HS-27A (cell line): ENCODE data around the gene ZSWIM2.
"Not testable (repeated sequence)": the region's sequence is repeated elsewhere in the genome, so short reads cannot be mapped to it uniquely, and the experiment has no call there.

ENCODE experiments used
- DNase-seq: peaks from one replicate; pipeline ENCODE4 v3.0.0-alpha.2; 2012; ENCODE audit warnings: low read depth, missing footprints

Gene ZSWIM2

GRCh38 chr2:186841940-186842339, 7.0 kb downstream of the ZSWIM2 start:
- DNase-seq, result no peak

- no peak for DNase-seq
Observed at GRCh38 chr2:186835628-186836027, 13.3 kb downstream of the ZSWIM2 start.

- DNase-seq, result no peak
Observed at GRCh38 chr2:186827862-186828492, 21.0 kb downstream of the ZSWIM2 start.

GRCh38 chr2:186827411-186827810, 21.6 kb downstream of the ZSWIM2 start:
- DNase-seq, result no peak

GRCh38 chr2:186822323-186822722, 26.6 kb downstream of the ZSWIM2 start:
- DNase-seq, result no peak

- no peak for DNase-seq
Observed at GRCh38 chr2:186820303-186820702, 28.7 kb downstream of the ZSWIM2 start.

- not testable (repeated sequence) for DNase-seq
Observed at GRCh38 chr2:186811760-186812159, 37.2 kb downstream of the ZSWIM2 start.

- DNase-seq, result no peak
Observed at GRCh38 chr2:186806591-186806990, 42.4 kb downstream of the ZSWIM2 start.

- not testable (repeated sequence) for DNase-seq
Observed at GRCh38 chr2:186798604-186799003, 50.4 kb downstream of the ZSWIM2 start.

GRCh38 chr2:186784930-186785329, 64.0 kb downstream of the ZSWIM2 start:
- DNase-seq, result no peak

- DNase-seq, result no peak
Observed at GRCh38 chr2:186783254-186783653, 65.7 kb downstream of the ZSWIM2 start.

GRCh38 chr2:186780701-186781316, 68.2 kb downstream of the ZSWIM2 start:
- no peak for DNase-seq
